Loucy (cell line): ENCODE measurements around the gene CCDC61.
A peak's percentile ranks its signal among the peaks of the same experiment; 100 is the strongest.

ENCODE experiments used
- H2AFZ ChIP-seq: fragments of 200-600 bp; sonication (generic); 2 replicates; pipeline ENCODE4 v1.6.0; 2016; ENCODE audit warnings: antibody characterized with exemption, mild to moderate bottlenecking, low read length, moderate library complexity
- H3F3A ChIP-seq: fragments of 200-600 bp; 2 replicates; pipeline ENCODE4 v1.6.0; 2016; ENCODE audit warnings: antibody characterized with exemption, low read depth, mild to moderate bottlenecking
- H3K27me3 ChIP-seq: fragments of 200-600 bp; sonication (generic); 2 replicates; pipeline ENCODE4 v1.6.1; 2014; ENCODE audit warnings: low read length, mild to moderate bottlenecking; ENCODE audit not compliant: insufficient read depth, poor library complexity, severe bottlenecking
- H3K36me3 ChIP-seq: fragments of 200-600 bp; sonication (generic); 2 replicates; pipeline ENCODE4 v1.6.1; 2016; ENCODE audit warnings: low read length; ENCODE audit not compliant: insufficient read depth
- H3K4me1 ChIP-seq: fragments of 200-600 bp; sonication (generic); 2 replicates; pipeline ENCODE4 v1.5.1; 2014; ENCODE audit warnings: low read length, mild to moderate bottlenecking; ENCODE audit not compliant: insufficient read depth, poor library complexity, severe bottlenecking
- H3K4me2 ChIP-seq: fragments of 200-600 bp; sonication (generic); 2 replicates; pipeline ENCODE4 v1.6.0; 2014; ENCODE audit warnings: antibody characterized with exemption, low read length, low read depth, mild to moderate bottlenecking; ENCODE audit not compliant: poor library complexity, severe bottlenecking
- H3K4me3 ChIP-seq: fragments of 200-600 bp; sonication (generic); 2 replicates; pipeline ENCODE4 v1.5.1; 2014; ENCODE audit warnings: low read length, mild to moderate bottlenecking, mixed read lengths; ENCODE audit not compliant: poor library complexity, severe bottlenecking
- H3K79me2 ChIP-seq: fragments of 200-600 bp; sonication (generic); 2 replicates; pipeline ENCODE4 v1.6.1; 2014; ENCODE audit warnings: low read length; ENCODE audit not compliant: insufficient read depth
- H3K9ac ChIP-seq: fragments of 200-600 bp; sonication (generic); 2 replicates; pipeline ENCODE4 v1.6.0; 2014; ENCODE audit warnings: mild to moderate bottlenecking, low read depth, low read length, moderate library complexity; ENCODE audit not compliant: poor library complexity, severe bottlenecking
- H3K9me2 ChIP-seq: fragments of 200-600 bp; sonication (generic); replicated peaks from 2 replicates; pipeline ENCODE4 v1.6.1; 2016; ENCODE audit warnings: low read depth, low read length, mixed read lengths
- H3K9me3 ChIP-seq: fragments of 200-600 bp; sonication (generic); 2 replicates; pipeline ENCODE4 v1.6.1; 2014; ENCODE audit warnings: mild to moderate bottlenecking, antibody characterized with exemption, low read length, low read depth; ENCODE audit not compliant: insufficient read depth
- H4K20me1 ChIP-seq: fragments of 200-600 bp; sonication (generic); 2 replicates; pipeline ENCODE4 v1.6.0; 2014; ENCODE audit warnings: antibody characterized with exemption, low read length, mild to moderate bottlenecking; ENCODE audit not compliant: insufficient read depth, poor library complexity, severe bottlenecking
- CTCF ChIP-seq: fragments of 200-600 bp; sonication (generic); conservative IDR thresholded peaks from 2 replicates; pipeline ENCODE4 v1.5.1; 2014; ENCODE audit warnings: mild to moderate bottlenecking, antibody characterized with exemption, low read length
- EZH2phosphoT487 ChIP-seq: fragments of 200-600 bp; IDR thresholded peaks from 2 replicates; pipeline ENCODE4 v1.6.1; 2018; ENCODE audit warnings: antibody characterized with exemption, mild to moderate bottlenecking, moderate library complexity, borderline replicate concordance

The CCDC61 gene

GRCh38 chr19:46016426-46017094 lies 21.3 kb downstream of the CCDC61 start:
- Histone ChIP-seq H3K9ac (no peak overlapping the region), H3K36me3 (peaks cover 5% of the 10 kb centered on the region; the same call in 1 of the 2 replicates), H2AFZ (no peak overlapping the region), H3K27me3 (no peaks in the 10 kb centered on the region), H4K20me1 (no peaks in the 10 kb centered on the region), H3K4me1 (no peaks in the 10 kb centered on the region), H3K4me3 (no peak overlapping the region), H3K4me2 (peak overlapping the region; percentile 44), H3K79me2 (no peaks in the 10 kb centered on the region), H3K9me2 (no peaks in the 10 kb centered on the region), H3F3A (no peaks in the 10 kb centered on the region), H3K9me3 (no peaks in the 10 kb centered on the region)
- TF ChIP-seq CTCF = peak; percentile 64
- no peak for TF ChIP-seq EZH2phosphoT487

- Histone ChIP-seq H3K4me3 (no peak overlapping the region), H2AFZ (no peak overlapping the region)
These were observed 21.8 kb downstream of the CCDC61 start for GRCh38 chr19:46017095-46017429.

GRCh38 chr19:46017874-46018675 lies 22.8 kb downstream of the CCDC61 start:
- TF ChIP-seq EZH2phosphoT487 (no peak), CTCF (no peak)
- no peaks in the 10 kb centered on the region for H3K9me3 ChIP-seq
- H2AFZ ChIP-seq = no peak overlapping the region
- no peak overlapping the region for H3K4me2 ChIP-seq
- H4K20me1 ChIP-seq = no peaks in the 10 kb centered on the region
- no peaks in the 10 kb centered on the region for H3K4me1 ChIP-seq
- H3F3A ChIP-seq = no peaks in the 10 kb centered on the region
- H3K9ac ChIP-seq = no peak overlapping the region
- H3K27me3 ChIP-seq = no peaks in the 10 kb centered on the region
- H3K36me3 ChIP-seq = peaks cover 5% of the 10 kb centered on the region; the same call in 1 of the 2 replicates
- H3K79me2 ChIP-seq = no peaks in the 10 kb centered on the region
- no peak overlapping the region for H3K4me3 ChIP-seq
- no peaks in the 10 kb centered on the region for H3K9me2 ChIP-seq

More at GRCh38 chr19:46017095-46017429, 21.8 kb downstream of the CCDC61 start:
- Histone ChIP-seq H3K9me2 (no peaks in the 10 kb centered on the region), H3K4me2 (no peak overlapping the region), H3K79me2 (no peaks in the 10 kb centered on the region), H3F3A (no peaks in the 10 kb centered on the region), H3K27me3 (no peaks in the 10 kb centered on the region), H3K9ac (no peak overlapping the region), H3K9me3 (no peaks in the 10 kb centered on the region), H3K36me3 (peaks cover 5% of the 10 kb centered on the region; the same call in 1 of the 2 replicates), H3K4me1 (no peaks in the 10 kb centered on the region), H4K20me1 (no peaks in the 10 kb centered on the region)
- TF ChIP-seq EZH2phosphoT487 = no peak
- TF ChIP-seq CTCF = peak; percentile 29
